Measurements from ENCODE around the gene ABO.
"Not testable (repeated sequence)": the region's sequence is repeated elsewhere in the genome, so short reads cannot be mapped to it uniquely, and the experiment has no call there.

Gene ABO

DNA sequence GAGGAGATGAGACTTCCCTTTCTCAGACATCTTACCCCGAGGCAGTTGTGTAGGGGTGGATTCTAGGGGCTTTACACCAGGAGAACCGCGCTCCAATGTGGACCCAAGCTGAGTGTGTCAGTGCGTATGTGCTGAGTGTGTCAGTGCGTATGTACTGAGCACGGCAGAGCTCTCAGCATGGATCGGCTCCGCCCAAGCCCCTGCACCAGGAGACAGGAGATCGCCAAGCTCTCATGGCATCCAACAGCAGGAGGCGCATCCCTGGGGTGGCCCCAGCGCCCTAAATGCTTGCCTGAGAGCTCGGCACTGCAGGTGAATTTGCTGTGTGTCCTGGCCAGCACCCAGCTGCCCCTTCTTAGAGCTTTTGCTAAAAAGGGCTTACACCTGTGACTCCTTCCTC is 53.0 kb downstream of the ABO start:
- not testable (repeated sequence) for DNase-seq

DNA sequence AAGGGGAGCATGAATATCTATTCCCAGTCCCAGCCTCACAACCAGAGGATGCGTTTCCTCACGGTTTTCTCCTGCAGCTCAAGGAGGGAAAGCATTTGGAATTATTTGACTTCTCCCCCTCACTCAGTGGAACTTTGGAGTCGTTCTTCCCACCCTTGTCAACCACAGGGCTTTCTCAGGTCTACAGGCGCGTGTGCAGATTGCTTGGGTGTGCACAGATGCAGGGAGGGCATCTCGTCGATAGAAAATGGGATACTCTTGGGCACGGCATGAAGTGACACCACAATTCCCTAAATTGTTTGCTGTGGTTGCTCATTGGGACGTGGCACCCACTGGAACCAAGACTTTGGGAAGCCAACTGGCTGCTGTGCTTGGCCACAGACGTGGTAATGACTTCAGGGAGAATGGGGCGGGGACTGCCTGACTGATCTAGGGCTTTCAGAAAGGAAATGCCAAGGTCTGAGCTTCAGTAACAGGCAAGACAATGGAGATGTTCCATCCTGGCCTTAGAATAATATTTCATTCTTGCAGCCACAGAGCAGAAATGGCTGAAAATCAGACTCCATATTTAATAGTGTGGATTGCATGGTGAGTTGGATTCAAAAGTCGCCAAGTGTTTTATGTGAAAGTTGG is 53.7 kb downstream of the ABO start:
- DNase-seq, result no peak

DNA sequence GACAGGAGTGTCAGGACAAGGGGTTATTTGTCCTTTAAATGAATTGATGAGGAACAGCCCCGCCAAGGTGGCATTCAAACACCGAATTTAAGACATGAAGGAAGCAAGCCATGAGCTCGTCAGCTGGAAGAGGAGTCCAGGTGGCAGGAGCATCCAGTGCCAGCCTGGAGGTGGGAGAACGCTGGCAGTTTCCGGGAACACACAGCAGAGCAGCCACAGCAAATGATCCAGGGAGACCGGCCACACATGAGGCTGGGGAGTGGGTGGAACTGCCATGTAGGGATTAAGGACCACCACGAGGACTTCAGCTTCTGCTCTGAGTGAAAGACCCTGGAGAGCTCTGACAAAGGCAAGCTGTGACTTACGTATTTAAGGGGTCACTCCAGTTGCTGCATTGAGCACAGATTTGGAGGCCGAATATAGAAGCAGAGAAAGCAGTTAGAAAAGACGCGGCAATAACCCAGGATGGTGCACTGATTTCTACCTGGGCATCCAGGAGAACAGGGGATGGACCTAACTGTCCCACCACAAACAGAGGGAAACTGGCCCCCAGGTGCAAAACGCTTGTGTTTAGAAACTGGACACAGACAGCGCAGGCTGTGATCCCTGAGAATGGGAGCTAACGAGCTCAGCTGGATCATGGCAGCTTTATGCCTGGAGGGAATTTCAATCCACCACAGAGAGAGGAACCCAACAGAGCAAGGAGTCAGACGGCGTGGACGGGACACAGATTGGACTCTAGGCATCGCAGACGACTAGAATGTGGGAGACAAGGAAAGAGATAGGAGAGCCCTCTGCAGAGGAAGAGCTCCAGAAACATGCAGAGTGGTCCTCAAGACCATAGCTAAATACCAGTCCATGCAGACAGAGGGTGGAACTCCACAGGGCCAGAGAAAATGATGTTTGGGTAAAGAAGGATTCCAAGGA is 56.7 kb downstream of the ABO start:
- DNase-seq, result not testable (repeated sequence)

DNA sequence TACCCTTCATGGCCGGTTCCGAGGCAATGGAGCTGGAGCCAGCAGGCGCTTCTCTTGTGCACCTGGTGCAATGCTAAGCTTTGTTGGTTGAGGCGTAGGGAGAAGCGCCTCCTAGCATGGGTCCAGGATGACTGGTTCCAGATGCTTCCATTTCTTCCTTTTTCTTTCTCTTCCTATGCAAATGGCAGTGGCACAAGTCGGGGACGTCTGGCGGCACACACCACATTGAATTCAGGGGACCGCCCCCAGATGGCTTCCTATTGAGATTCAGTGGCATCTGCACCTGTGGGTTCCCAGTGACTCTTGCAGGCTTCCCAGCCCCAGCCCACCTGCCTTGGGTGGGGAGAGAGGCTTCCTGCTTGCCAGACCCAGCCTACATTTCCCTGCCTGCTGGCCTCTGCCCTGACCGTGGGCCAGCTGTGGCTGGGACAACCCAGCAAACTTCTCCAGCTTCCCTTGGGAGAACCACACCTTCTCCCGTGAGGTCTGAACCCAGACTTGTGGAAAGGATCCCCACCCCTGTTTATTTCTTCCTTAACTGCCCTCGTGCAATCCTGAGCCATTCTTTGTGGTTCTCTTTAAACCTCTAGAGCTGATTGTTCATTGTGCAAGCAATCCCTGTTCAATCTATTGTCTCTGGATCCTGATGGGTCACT is 57.5 kb downstream of the ABO start:
- not testable (repeated sequence) for DNase-seq

DNA sequence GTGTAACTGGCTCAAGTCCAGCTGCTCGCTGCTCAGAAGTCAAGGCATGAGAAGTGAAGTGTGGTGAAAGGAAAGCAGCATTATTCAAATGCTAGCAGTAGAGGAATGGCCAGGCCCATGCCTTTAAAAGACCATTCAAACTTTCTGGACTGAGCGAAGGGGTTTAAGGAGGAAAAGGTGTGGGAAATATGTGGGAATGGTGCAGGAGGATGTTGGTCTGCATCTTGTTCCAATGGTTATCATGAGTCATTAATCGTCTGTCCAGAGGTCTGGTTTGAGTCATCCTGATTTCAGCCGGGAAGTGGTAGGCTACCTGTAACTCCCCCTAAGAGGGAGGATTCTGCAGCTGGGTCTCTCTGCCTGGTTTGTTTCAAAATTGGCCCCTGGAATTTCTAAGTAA is 60.7 kb downstream of the ABO start:
- not testable (repeated sequence) for DNase-seq

DNA sequence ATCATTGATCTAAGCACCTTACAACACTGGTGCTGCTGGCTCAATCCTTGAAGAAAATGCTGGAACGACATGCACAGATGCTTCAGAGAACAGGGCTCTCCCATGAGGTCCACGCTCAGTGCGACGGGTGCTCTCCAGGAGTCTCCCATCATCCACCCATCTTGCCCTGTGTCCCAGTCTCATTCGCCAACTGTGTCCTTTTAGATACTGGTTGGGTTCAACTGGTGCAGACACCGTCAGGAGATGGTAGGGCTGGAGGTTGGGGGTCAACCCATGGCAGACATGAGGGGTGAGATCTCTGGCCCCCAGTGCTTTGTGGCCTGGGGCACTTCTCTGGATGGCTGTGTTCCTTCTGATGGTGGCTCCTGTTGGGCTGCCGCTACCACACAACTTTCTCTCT is 64.4 kb downstream of the ABO start:
- no peak for DNase-seq

DNA sequence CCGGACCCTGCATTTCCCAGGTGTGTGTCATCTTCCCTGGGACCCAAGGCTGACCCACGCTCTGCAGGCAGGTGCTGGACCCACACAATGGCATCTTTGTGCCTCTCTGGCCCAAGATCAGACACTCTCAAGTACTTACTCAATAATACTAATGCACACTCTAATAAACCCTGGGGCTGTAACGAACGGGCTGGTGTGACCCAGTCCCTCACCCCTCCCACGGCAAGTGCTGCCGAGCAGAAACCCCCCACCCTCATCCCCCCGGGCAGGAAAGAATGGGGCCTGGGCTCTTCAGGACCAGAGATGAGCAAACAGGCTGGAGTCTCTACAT is 64.8 kb downstream of the ABO start:
- DNase-seq, result no peak

DNA sequence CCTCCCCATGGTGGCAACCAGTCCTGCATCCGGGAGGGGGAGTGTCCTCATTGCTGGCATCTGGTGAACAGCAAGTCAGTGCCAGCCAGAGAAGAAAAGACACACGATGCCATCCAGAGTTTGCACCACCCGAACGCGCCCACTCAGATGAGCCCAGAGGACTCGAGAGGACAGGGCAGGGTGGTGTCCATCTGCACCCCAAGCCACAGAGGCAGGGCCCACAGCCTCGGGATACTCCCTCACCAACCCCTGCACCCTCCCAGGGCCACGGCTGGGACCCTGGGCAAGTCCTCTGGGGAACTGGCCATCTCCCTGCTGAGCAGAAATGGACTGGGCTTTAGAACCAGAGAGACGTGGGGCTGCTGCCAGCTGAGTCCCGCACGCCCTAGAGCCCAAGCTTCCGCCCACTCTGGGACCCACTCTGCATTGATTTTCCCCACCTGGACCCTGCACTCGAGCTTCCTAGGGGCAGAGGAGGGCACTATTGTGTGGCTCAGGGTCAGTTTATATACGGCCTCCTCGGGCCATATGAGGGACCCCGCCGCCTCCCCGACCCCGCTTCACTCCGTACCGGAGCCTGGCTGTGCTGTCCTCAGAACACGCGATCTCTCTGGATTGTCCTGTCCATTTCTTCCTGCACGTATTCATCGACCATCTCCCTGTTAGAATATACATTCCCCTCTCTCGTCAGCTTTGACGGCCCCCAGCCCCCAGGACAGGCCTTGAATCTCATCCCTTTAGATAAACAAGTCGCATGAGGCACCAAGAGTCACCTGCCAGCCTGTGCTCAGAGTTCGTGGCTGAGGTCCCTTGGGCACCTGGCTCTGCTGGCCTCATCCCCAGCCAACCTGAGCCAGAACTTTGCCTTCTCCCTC is 65.4 kb downstream of the ABO start:
- not testable (repeated sequence) for DNase-seq

DNA sequence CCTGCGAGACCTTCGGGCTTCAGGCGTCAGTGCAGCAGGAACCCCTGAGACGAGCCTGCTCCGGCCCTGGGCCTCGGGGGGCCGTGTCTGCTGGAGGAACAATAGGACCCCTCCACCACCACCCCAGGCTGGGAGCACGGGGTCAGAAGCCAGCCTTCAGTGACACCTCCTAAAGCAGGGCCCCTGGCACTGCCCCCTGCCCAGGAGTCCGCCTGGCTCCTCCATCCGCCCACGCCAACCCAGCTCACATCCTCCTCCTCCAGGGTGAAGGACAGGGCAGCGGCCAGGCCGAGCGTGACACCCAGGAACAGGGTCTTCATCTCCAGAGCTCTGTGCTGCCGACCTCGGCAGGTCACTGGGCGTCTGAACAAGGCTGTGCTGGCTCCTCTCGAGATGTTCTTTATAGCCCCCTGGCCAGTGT is 66.1 kb downstream of the ABO start, which contains the start of gene OBP2B:
Gene OBP2B, minus strand, starts transcription at position 371 of the 421 bp plus-strand sequence. Its CDS starts 51 bp downstream, at position 320.
- DNase-seq, result not testable (repeated sequence)

DNA sequence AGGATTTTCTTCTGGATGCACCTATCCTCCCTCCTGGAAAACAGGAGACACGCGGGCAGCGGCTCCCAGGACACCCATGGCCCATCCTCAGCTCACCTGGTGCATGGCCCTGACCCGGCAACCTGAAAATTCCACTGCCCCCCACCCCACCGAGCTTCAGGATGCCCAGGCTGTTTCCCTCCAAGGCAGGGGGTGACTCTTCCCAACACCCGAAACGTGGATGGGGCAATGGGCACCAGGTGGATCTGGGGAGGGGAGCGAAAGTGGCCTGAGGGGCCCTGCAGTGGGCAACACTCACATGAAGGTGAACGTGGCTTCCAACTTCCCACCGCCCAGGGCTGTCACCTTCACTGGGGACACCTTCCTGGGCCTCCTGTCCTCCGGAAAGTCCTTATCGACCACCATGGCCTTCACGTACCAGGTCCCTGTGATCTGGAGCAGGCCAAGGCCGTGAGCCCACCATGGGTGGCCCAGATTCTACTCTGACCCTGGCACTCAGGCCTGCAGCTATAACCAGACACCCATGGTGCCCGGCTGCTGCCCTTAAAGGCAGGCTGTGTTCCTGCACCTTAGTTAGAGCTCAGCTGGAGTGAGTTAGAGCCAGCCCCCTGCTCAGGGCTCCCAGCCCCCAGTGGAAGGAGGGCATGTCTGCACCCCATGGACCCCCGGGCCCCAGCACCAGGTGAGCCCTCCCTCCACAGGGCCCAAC is 66.7 kb downstream of the ABO start:
- DNase-seq, result not testable (repeated sequence)

DNA sequence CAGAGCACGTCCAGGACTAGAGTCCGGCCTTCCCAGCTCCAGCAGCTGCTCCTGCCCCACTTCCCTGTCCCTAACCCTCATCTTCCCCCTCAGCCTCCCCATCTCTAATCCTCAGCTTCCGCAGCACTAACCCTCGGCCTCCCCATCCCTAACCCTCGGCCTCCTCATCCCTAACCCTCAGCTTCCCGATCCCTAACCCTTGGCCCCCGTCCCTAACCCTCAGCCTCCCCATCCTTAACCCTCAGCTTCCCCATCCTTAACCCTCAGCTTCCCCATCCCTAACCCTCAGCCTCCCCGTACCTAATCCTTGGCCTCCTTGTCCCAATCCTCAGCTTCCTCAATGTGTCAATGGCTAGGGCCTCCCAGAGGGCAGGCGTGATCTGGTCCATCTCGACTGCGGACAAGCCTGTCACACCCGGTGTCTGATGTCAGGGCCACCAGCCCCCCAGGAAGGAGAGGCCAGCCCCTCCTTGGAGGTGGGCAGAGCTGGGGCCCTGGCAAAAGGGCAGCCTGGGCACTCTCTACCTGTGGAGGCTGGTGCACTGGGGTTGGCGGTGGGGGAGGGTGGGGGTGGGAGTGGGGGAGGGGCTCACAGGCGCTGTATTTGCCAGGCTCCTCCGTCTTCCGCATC is 67.3 kb downstream of the ABO start:
- no peak for DNase-seq

DNA sequence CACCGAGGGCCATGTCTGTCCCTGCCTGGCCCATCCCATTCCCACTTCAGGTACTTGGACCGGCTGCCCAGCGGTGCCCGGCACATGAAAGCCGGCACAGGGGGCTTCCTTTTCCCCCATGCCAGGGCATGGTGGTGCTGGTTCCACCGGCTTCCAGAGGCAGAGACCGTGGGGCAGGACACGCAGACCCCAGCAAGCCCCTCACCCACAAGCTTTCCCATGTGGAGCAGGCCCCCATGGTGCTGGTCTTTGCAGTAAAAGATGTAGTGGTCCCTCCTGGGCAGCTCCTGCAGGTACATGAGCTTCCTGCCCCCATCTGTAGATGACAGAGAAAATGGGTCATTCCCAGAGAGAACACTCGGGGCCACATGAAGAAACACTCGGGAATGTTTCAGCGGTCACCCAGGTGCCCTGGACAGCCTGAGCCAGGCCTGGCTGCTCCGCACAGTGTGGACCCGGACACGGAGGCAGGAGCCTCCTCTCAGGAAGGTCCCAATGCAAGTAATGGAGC is 67.9 kb downstream of the ABO start:
- DNase-seq, result no peak

DNA sequence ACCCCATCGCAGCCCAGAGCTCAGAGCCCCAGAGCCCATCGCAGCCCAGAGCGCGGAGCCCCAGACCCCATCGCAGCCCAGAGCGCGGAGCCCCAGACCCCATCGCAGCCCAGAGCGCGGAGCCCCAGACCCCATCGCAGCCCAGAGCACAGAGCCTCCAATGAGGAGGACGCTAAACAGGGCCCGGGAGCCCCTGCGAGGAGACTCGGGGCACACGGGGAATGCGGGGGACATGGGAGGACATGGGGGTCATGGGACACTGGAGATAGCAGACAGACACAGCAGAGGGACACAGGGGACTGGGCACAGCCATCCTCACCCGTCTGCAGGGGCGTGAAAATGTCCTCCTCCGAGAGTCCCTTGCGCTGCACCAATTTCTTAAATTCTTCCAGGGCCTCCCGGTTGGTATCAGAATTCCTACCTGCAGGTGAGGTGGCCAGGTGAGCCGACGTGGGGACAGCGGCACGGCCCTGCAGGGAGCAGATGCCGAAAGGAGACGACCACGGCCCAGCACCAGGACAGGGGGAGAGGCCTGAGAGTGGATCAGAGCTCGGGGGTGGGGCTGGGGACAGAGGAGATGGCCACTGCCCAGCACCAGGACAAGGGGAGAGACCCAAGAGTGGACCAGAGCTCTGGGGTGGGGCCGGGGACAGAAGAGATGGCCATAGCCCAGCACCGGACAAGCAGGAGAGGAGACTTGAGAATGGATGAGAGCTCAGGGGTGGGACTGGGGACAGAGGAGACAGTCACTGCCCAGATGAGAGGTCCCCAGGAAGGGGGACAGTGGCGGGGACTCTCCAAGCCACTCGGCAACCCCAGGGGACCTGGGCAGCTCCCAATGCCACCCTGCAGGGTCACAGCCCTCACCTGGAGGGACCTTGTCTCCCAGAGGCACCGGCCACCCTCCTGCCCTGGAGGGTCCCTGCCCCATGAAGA is 68.7 kb downstream of the ABO start:
- no peak for DNase-seq

DNA sequence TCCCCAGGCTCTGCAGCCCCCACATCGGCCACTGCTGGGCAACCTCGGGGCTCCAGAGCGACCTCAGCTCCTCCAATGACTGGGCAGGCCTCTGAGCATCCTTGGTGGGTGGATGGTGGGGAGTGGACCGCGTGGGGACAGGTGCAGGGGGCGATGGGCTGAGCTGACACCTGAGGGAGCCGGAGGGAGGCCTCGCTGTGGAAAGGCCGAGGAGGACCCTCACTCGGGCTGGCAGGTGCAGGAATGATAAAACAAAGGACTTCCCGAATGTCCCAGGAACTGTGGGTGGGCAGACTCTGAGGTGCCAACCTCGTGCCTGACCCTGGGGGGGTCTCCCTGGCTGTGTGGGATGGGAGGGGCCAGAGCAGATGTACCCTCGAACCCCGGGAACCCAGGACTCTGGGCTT is 69.5 kb downstream of the ABO start:
- DNase-seq, result not testable (repeated sequence)
